ENCODE results near the gene GPRIN1. TPM values are rescaled to one million over a fixed set of nuclear protein-coding genes. Genes with fewer than 3 reads are reported as not detected.
"Not testable (repeated sequence)": the region's sequence is repeated elsewhere in the genome, so short reads cannot be mapped to it uniquely, and the experiment has no call there.

The GPRIN1 gene
- total RNA-seq, 2 donors from 2014 or later = 4.6 to 5.1 TPM

DNA sequence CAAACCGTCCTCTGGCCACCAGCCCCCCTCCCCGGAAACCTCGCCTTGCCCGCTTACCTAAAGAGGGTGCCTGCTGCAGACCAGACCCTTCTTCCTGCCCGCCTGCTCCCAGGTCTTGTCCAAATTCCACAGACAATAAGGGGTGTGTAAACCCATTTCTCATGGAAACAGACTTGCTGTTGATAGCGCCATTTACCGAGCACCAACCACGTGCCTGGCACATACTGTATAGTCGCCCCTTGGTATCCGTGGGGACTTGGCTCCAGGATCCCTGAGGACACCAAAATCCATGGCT, 35.7 kb downstream of the GPRIN1 start:
- H3K36me3 Mint-ChIP-seq = no peaks in the 10 kb centered on the region
- H3K9me3 Mint-ChIP-seq = no peaks in the 10 kb centered on the region
- DNase-seq (ENCODE audit: low spot score in 2 of 2) (no peak), ATAC-seq (no peak)
- no peak overlapping the region for H3K27ac Mint-ChIP-seq

DNA sequence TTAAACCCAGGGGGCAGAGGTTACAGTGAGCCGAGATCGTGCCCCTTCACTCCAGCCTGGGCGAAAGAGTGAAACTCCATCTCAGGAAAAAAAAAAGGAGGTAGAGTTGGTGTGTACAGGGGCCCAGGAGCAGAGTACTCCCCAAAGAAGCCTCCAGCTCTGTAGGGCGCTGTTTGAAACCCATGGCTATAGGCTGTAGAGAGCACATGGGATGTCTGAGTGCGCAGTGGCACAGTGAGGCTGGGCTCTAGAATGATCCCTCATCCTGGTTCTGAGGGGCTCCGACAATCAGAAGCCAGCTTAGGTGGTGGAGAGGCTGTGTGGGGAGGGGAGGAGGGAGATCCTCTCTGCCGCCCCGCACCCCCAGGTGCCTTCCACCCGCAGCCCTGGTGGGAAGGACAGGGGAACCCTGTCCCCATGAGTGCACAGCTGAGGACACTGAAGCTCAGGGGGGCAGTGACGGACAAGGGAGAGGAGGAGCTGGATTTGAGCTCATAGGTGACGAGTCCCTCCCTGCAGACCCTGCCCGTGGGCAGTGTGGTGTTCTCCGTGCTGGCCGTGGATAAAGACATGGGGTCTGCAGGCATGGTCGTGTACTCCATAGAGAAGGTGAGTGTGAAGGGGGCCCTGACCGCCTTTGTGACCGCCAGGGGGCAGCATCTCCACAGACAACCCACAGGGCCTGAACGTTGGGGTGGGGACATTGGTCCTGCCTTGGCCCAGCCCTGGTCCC, 36.2 kb downstream of the GPRIN1 start:
- Mint-ChIP-seq H3K9me3 (no peaks in the 10 kb centered on the region), H3K27ac (no peak overlapping the region), H3K36me3 (no peaks in the 10 kb centered on the region)
- peak; percentile 94 to 95 for ATAC-seq
- DNase-seq (ENCODE audit: low spot score in 2 of 2) = peak; percentile 77 to 86

DNA sequence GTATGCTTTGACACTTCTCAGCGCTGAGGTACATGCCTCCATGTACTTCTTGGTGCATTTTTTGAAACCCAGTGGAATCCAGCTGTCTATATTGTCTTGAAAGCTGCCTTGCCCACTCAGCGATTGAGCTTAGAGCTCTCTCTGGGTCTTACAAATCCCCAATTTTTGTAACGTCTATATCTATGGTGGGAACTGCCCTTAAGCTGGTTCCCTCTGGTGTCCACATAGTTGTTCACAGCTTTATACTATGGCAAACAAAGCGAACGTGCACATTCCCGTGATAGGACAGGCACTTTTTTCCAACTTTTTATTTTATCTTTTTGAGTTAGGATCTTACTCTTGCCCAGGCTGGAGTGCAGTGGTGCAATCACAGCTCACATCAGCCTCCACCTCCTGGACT, 39.9 kb downstream of the GPRIN1 start:
- no peak for ATAC-seq
- no peaks in the 10 kb centered on the region for H3K9me3 Mint-ChIP-seq
- no peak overlapping the region for H3K27ac Mint-ChIP-seq
- H3K36me3 Mint-ChIP-seq = no peaks in the 10 kb centered on the region
- DNase-seq (ENCODE audit: low spot score in 2 of 2) = no peak

DNA sequence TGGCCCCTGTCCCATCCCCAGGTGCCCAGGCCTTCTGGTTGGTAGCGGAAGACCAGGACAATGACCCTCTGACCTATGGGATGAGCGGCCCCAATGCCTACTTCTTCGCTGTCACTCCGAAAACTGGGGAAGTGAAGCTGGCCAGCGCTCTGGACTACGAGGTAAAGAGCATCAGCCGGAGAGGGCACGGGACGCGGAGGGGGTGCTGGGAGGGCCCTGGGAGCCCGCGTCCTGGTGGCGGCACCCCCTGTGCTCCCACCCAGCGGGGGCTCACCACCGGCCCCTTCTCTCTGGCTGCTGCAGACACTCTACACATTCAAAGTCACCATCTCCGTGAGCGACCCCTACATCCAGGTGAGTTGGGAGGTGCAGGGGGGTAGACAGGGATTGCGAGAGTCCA, 41.3 kb downstream of the GPRIN1 start:
- DNase-seq (ENCODE audit: low spot score in 2 of 2) (no peak), ATAC-seq (no peak)
- Mint-ChIP-seq H3K9me3 (no peaks in the 10 kb centered on the region), H3K36me3 (no peaks in the 10 kb centered on the region), H3K27ac (no peak overlapping the region)

DNA sequence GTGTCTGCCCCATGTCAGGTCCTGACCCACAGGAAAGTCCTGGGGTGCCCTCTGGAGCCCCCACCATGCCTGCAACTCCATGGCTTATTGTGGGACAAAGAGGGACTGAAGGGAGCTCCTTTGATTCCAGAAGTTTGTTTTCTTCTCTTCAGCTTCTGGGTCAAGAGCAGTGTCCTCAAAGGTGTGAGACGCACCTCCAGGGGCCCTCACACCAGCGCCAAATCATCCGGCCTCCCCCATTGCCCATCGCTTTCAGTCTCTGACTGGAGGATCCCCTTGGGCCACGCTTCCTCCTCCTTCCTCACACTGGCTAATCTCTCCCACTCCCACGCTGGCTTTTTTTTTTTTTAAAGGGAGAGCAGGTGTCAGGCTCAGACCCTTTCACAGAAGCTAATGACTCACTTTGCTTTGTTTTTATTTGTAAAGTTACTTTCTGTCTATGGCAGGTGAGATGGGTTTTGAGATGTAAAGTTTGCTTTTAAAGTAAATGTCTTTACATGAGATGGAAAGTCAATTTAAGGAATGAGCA, 44.1 kb downstream of the GPRIN1 start:
- Mint-ChIP-seq H3K36me3 (no peaks in the 10 kb centered on the region), H3K27ac (no peak overlapping the region), H3K9me3 (no peaks in the 10 kb centered on the region)
- ATAC-seq = no peak
- no peak for DNase-seq (ENCODE audit: low spot score in 2 of 2)

DNA sequence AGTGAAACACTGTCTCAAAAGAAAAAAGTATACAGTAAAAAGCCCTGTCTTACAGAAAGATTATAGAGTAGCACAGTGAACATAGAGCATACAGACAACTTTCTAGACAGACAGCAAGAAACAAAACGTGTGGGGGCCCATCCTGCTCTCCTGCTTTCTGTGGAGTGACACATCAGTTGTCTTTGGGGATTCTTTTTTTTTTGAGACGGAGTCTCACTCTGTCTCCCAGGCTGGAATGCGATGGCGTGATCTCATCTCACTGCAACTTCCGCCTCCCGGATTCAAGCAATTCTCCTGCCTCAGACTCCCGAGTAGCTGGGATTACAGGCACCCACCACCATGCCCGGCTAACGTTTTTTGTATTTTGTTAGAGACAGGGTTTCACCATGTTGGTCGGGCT, 46.0 kb downstream of the GPRIN1 start:
- H3K36me3 Mint-ChIP-seq = no peaks in the 10 kb centered on the region
- no peak for ATAC-seq

DNA sequence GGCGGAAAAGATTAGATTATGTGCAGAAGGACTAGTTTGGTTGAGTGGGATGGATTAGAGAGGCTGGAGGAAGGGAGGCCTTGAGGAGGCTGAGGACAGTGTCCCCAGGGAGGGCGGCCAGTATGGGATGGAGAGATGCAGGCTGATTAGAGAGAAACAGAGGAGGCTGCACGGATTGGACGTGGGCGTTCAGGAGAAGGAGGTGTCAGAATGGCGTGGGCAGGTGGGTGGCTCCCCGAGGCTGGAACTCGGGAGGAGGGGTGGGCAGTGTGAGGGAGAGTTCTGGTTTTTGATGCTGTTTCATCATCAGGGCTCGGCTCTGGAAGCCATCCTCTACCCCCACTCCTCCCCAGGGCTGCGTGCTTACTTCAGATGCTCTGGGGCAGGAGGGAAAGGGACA, 47.8 kb downstream of the GPRIN1 start:
- DNase-seq (ENCODE audit: low spot score in 2 of 2) (no peak), ATAC-seq (no peak)
- Mint-ChIP-seq H3K36me3 (no peaks in the 10 kb centered on the region), H3K27ac (no peak overlapping the region), H3K9me3 (peaks cover 0 to 5% of the 10 kb centered on the region in 2 donors)

More for the DNA sequence above, 46.0 kb downstream of the GPRIN1 start:
- no peak for DNase-seq (ENCODE audit: low spot score in 2 of 2)
- Mint-ChIP-seq H3K27ac (no peak overlapping the region), H3K9me3 (peaks cover 0 to 5% of the 10 kb centered on the region in 2 donors)

DNA sequence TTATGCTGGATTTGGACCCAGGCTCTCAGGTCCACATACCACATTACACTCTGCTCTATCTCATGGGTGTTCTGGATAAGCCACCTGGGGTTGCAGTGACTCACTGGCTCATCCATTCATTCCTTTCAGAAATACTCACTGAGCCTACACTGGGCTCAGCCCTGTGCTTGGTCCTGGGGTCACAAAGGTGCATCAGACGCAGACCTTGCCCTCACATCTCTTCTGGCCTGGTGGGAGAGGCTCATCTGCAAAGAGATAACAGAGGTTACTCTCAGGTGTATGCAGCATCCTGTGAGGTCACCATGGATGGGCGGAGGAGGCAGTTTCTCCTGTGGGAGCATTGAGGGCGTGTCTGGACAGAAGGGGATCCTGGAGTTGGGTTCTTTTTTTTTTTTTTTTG, 48.7 kb downstream of the GPRIN1 start:
- Mint-ChIP-seq H3K27ac (no peak overlapping the region), H3K9me3 (peaks cover 0 to 5% of the 10 kb centered on the region in 2 donors), H3K36me3 (no peaks in the 10 kb centered on the region)
- ATAC-seq (peak; percentile 26 to 43), DNase-seq (ENCODE audit: low spot score in 2 of 2) (no peak)

DNA sequence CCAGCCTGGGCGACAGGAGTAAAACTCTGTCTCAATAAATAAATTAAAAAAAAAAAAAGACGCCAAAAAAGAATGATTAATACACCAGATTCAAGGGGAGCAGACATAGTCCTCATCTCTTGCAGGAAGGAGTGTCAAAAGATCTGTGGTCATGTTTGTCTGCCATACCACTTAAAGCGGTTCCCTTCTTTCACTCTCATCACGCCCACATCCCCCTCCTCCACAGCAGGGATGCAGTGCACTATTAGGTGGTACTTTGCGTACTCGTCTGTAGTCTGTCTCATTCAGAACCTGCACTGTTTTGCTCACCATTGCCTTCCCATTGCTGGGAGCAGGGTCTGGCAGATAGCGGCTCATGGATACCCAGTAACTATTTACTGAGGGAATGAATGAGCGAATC, 49.6 kb downstream of the GPRIN1 start:
- ATAC-seq (peak; percentile 55 to 81), DNase-seq (ENCODE audit: low spot score in 2 of 2) (peak in 1 of 2 donors; percentile 35)
- Mint-ChIP-seq H3K36me3 (no peaks in the 10 kb centered on the region), H3K9me3 (peaks cover 0 to 5% of the 10 kb centered on the region in 2 donors), H3K27ac (no peak overlapping the region)

DNA sequence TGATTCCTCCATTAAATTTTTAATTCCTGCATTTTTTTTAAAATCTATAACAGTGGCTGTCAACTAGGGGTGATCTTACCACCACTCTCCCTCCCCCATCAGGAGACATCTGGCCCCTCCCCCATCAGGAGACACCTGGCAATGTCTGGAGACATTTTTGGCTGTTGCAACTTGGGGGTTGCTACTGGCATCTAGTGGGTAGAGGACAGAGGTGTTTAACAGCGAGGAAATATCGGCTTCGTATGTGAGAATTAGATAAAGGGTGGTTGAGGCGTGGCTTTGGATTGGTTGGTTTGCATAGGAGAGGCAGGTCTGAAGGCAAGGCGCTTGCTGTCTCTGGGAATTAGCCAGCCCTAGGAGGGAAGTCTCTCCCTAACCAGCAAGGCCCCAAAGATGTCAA, 50.3 kb downstream of the GPRIN1 start:
- Mint-ChIP-seq H3K27ac (peak overlapping the region in 1 of 2 donors; percentile 8), H3K9me3 (peaks cover 0 to 5% of the 10 kb centered on the region in 2 donors), H3K36me3 (no peaks in the 10 kb centered on the region)
- peak in 1 of 2 donors; percentile 39 for ATAC-seq
- DNase-seq (ENCODE audit: low spot score in 2 of 2) = no peak

DNA sequence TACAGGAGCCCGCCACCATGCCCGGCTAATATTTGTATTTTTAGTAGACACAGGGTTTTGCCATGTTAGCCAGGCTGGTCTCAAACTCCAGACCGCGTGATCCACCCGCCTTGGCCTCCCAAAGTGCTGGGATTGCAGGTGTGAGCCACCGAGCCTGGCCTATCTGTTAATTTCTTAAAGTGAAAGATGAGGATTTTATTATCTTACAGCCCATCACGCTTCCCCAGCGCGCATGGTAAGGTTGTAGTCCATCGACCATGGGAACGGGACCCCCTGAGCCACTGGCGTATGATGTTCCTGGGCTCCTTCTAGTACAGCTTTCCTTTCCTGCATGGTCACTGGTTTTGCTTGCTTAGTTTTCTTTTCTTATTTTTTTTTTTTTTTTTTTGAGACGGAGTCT, 52.1 kb downstream of the GPRIN1 start:
- Mint-ChIP-seq H3K36me3 (no peaks in the 10 kb centered on the region), H3K27ac (no peak overlapping the region), H3K9me3 (peaks cover 0 to 5% of the 10 kb centered on the region in 2 donors)
- DNase-seq (ENCODE audit: low spot score in 2 of 2) (no peak), ATAC-seq (no peak)

DNA sequence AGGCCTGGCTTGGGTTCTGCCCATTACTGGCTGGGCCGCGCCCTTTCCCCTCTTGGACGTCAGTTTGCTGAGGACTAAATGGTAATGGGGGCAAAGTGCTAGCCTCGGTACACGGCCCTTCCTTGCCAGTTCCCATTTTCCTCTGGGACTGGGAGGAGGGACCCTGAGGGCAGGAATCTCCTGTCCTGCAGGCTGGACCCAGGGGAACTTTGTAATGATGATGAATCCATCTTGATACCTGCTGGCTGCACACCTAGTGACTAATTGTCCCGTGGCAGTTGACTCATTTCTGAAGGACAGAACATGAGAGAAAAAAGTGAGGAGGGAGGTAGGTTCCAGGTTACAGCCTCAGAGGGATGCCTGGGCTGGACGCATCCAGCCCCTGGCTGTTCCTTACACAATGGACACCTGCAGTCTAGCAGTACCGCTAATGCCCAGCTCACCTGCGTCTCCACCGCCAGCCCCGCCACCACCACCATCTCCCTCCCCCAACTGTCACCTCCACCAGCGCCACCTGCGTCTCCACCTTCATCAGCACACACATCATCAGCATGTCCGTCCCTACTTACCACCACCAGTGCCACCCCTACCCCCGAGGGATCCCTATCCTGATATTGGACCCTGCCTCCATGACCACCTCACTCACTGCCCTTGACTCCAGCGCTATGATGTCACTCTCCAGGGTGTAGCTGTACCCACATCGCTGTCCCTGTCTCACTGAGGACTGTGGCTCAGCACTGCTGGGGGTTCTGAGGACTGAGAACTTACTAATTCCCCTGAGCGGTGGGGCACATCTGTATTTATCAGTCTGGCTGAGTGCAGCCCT, 56.5 kb downstream of the GPRIN1 start:
- H3K27ac Mint-ChIP-seq = peak overlapping the region; percentile 74 to 84

DNA sequence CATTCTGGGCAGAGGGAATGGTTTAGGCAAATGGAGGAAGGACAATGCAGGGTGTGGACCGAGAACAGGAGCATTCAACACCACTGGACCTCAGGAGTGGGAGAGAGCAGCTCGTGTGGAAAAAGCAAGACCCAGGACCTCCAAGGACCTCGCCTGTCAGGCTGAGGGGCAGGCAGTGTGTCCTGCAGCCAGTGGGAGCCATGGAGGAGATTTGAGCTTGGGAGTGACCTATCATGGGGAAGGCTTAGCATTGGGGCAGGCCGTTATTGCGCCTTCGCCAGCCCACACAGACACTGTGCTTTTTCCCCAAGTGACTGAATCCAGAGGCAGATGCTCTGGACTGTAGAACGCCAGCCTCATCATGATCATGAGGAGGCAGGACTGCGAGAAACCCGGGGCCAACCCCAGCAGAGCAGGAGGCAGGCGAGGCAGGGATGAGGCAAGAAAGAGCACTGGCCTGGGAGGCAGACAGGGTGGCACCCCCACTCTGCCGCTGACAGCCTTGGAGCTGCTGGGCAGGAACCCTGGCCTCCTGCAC, 57.6 kb downstream of the GPRIN1 start:
- H3K27ac Mint-ChIP-seq = peak overlapping the region in 1 of 2 donors; percentile 74
- H3K36me3 Mint-ChIP-seq = no peaks in the 10 kb centered on the region
- no peak for ATAC-seq
- no peaks in the 10 kb centered on the region for H3K9me3 Mint-ChIP-seq
- DNase-seq (ENCODE audit: low spot score in 2 of 2) = no peak

More for the DNA sequence above, 56.5 kb downstream of the GPRIN1 start:
- DNase-seq (ENCODE audit: low spot score in 2 of 2) = no peak
- ATAC-seq = peak; percentile 65 to 90
- Mint-ChIP-seq H3K9me3 (no peaks in the 10 kb centered on the region), H3K36me3 (no peaks in the 10 kb centered on the region)

DNA sequence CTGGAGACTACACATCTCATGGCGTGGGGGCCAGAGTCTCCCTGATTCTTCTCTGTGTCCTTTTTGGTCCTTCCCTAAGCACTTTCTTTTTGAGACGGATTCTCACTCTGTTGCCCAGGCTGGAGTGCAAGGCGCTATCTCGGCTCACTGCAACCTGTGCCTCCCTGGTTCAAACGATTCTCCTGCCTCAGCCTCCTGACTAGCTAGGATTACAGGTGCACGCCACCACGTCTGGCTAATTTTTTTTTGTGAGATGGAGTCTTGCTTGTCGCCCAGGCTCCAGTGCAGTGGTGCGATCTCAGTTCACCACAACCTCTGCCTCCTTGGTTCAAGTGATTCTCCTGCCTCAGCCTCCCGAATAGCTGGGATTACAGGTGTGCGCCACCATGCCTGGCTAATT, 59.0 kb downstream of the GPRIN1 start:
- not testable (repeated sequence) for H3K9me3 Mint-ChIP-seq; DNase-seq (ENCODE audit: low spot score in 2 of 2); H3K36me3 Mint-ChIP-seq; ATAC-seq
- peak overlapping the region; percentile 44 to 92 for H3K27ac Mint-ChIP-seq

DNA sequence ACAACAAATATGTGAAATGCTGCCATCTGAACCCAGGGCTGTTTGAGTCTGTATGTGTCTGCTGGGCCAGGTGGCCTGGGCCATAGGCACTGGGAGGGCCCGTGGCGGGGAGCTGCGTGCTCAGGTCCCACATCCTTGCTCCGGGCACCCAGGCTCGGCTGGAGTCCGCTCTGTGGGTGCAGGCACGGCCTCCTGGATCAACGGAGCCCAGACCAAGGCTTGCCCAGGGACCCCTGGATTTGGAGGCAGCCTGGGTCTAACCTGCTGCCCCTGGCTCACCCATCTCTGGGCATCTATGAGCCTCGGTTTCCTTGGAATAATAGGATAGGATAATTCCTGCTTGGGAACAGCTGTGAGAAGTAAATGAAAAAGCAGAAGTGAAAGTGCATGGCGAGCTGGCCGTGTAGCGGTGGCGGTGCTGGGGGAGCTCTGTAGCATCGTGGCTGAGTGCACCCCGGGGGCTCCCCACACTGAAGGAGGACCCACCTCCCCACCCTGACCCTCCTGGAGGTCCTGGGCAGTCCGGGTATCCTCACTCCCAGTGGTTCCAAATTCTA, 59.6 kb downstream of the GPRIN1 start:
- ATAC-seq = peak in 1 of 2 donors; percentile 17
- no peak for DNase-seq (ENCODE audit: low spot score in 2 of 2)
- no peaks in the 10 kb centered on the region for H3K9me3 Mint-ChIP-seq
- H3K36me3 Mint-ChIP-seq = no peaks in the 10 kb centered on the region
- peak overlapping the region; percentile 29 to 92 for H3K27ac Mint-ChIP-seq

DNA sequence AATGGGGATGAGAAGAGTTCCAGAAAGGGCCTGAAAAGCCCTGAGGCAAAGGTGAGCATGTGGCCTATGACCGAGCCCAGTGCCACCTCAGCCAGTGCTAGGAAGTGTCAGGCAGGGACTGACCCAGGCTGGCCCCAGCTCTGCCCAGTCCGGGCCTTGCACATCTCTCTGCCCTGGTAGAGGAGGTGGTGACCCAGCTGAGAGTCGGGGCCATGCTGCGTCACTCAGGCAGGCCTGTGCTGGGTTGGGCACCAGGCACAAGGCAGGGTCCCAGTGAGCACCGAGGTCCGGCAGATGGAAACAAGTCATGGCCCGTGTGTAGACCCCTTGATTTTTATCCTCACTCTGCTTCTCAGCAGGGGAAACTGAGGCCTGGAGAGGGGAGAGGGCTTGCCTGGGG, 60.1 kb downstream of the GPRIN1 start:
- peak overlapping the region in 1 of 2 donors; percentile 92 for H3K27ac Mint-ChIP-seq
- no peaks in the 10 kb centered on the region for H3K36me3 Mint-ChIP-seq
- H3K9me3 Mint-ChIP-seq = no peaks in the 10 kb centered on the region
- no peak for ATAC-seq
- no peak for DNase-seq (ENCODE audit: low spot score in 2 of 2)

DNA sequence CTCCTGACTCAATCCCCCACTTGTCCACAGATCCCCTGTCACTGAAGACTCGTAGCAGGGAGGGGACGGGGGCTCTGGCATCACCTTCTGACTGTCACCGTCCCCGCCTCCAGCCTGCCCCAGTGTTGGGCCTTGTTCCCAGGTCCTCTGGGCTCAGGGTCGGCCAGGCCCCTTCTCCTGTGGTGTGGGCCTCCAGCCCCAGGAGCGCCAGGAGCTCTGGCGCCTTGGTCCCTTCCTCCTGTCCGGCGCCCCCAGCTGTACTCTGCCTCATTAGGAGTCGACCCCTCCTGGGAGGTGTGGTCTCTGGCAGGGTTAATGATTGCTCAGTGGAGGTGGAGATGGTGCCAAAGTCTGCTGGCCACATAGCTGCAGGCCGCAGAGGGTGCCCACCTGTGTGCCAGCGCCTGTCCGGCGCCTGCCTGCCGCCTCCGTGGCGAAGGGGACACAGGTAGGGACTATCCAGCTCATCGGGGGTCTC, 61.0 kb downstream of the GPRIN1 start, which contains the start of gene CDHR2:
CDHR2 (plus strand) TSS at position 376 of the 478 bp plus-strand sequence. CDS start 16,011 bp downstream, outside the sequence.
- ATAC-seq (no peak), DNase-seq (ENCODE audit: low spot score in 2 of 2) (no peak)
- Mint-ChIP-seq H3K27ac (peak within 1 kb of the TSS in 1 of 2 donors; percentile 92), H3K9me3 (no peaks in the 10 kb centered on the region), H3K36me3 (no peaks in the 10 kb centered on the region)

Data from activated naive CD4-positive, alpha-beta T cell treated with anti-CD3 and anti-CD28 coated beads, Interleukin-2, amount 50 U/mL, for 72 hours (primary cell).